Midbrain (tissue), 1 donor: ENCODE measurements around the gene MGST2.
"Not testable (repeated sequence)": the region's sequence is repeated elsewhere in the genome, so short reads cannot be mapped to it uniquely, and the experiment has no call there.

Source experiments
- DNase-seq: peaks from one replicate; lab custom pipeline; 2025; lab: John Stamatoyannopoulos, UW

MGST2 gene

GRCh38 chr4:139665690-139666529 lies at the start of gene MGST2:
Gene MGST2, plus strand, starts transcription at chr4:139665819. Its CDS starts 201 bp downstream, at chr4:139666020.
- DNase-seq: peak; percentile 45

GRCh38 chr4:139617702-139618490 lies 47.7 kb upstream of the MGST2 start:
- DNase-seq: no peak

GRCh38 chr4:139619644-139620043 lies 46.0 kb upstream of the MGST2 start:
- DNase-seq: no peak

- no peak for DNase-seq
Measured at GRCh38 chr4:139622901-139623381, 42.7 kb upstream of the MGST2 start.

- DNase-seq: no peak
Measured at GRCh38 chr4:139624441-139625092, 41.1 kb upstream of the MGST2 start.

GRCh38 chr4:139625093-139625455 lies 40.5 kb upstream of the MGST2 start:
- DNase-seq: no peak

GRCh38 chr4:139625482-139625881 lies 40.1 kb upstream of the MGST2 start:
- DNase-seq: no peak

- no peak for DNase-seq
Measured at GRCh38 chr4:139628184-139629012, 37.2 kb upstream of the MGST2 start.

- DNase-seq: no peak
Measured at GRCh38 chr4:139629436-139630125, 36.0 kb upstream of the MGST2 start.

- no peak for DNase-seq
Measured at GRCh38 chr4:139630126-139630495, 35.5 kb upstream of the MGST2 start.

- DNase-seq: no peak
Measured at GRCh38 chr4:139630991-139631390, 34.6 kb upstream of the MGST2 start.

- DNase-seq: no peak
Measured at GRCh38 chr4:139631791-139632190, 33.8 kb upstream of the MGST2 start.

- not testable (repeated sequence) for DNase-seq
Measured at GRCh38 chr4:139632739-139633138, 32.9 kb upstream of the MGST2 start.

- no peak for DNase-seq
Measured at GRCh38 chr4:139633195-139633594, 32.4 kb upstream of the MGST2 start.

GRCh38 chr4:139633661-139634060 lies 32.0 kb upstream of the MGST2 start:
- DNase-seq: peak; percentile 43

GRCh38 chr4:139635966-139636365 lies 29.7 kb upstream of the MGST2 start:
- DNase-seq: no peak

GRCh38 chr4:139638306-139638705 lies 27.3 kb upstream of the MGST2 start:
- not testable (repeated sequence) for DNase-seq

GRCh38 chr4:139639654-139640053 lies 26.0 kb upstream of the MGST2 start:
- no peak for DNase-seq

GRCh38 chr4:139641218-139641617 lies 24.4 kb upstream of the MGST2 start:
- no peak for DNase-seq

- no peak for DNase-seq
Measured at GRCh38 chr4:139642364-139642763, 23.3 kb upstream of the MGST2 start.
